Activated T-helper 2 cell treated with anti-CD3 and anti-CD28 coated beads, Interferon-gamma antibody, Interleukin-2, Interleukin-4, amounts not matched to agents 10 μg/mL and 5 μg/mL and 100 μg/mL, durations not matched to agents 14 hours and 24 hours and 36 hours (primary cell): ENCODE results near the gene ERFL. TPM values are rescaled to one million over a fixed set of nuclear protein-coding genes. Genes with fewer than 3 reads are reported as not detected.

Experiments used
- DNase-seq: peaks from one replicate; pipeline ENCODE4 v3.0.0; 2021; ENCODE audit warnings: low spot score
- H3K27ac Mint-ChIP-seq: one replicate; pipeline ENCODE4 v1.8.0; 2021; ENCODE audit warnings: mixed read lengths
- H3K27me3 Mint-ChIP-seq: one replicate; pipeline ENCODE4 v1.8.0; 2021; ENCODE audit warnings: low read depth, mixed read lengths
- H3K36me3 Mint-ChIP-seq: one replicate; pipeline ENCODE4 v1.8.0; 2021; ENCODE audit warnings: low read depth, mixed read lengths
- H3K4me1 Mint-ChIP-seq: one replicate; pipeline ENCODE4 v1.8.0; 2021; ENCODE audit warnings: low read depth, mixed read lengths
- H3K4me3 Mint-ChIP-seq: one replicate; pipeline ENCODE4 v1.8.0; 2021; ENCODE audit warnings: low read depth, mild to moderate bottlenecking, moderate library complexity, mixed read lengths
- H3K9me3 Mint-ChIP-seq: one replicate; pipeline ENCODE4 v1.8.0; 2021; ENCODE audit warnings: mixed read lengths
- intact Hi-C: fragments of 100-400 bp; cut with micrococcal nuclease; formaldehyde crosslinking; loops from one replicate; pipeline ENCODE4 v1.15.1; 2023
- total RNA-seq: library from RNA; stranded (reverse); gene quantifications from 2 replicates; pipeline ENCODE4 v1.2.3, GENCODE V29; 2022

The ERFL gene
- total RNA-seq, 1 donor from 2014 or later, result 2.3 TPM

- no peaks in the 10 kb centered on the region for H3K9me3 Mint-ChIP-seq
- intact Hi-C loops, result no loop called here
These were observed 24.0 kb downstream of the ERFL start for GRCh38 chr19:41904118-41904870.

GRCh38 chr19:41903193-41903953 is 24.9 kb downstream of the ERFL start:
- no peak for DNase-seq
- no peak overlapping the region for H3K4me3 Mint-ChIP-seq
- H3K36me3 Mint-ChIP-seq, result peaks cover 80% of the 10 kb centered on the region
- no peaks in the 10 kb centered on the region for H3K9me3 Mint-ChIP-seq
- intact Hi-C loops, result no loop called here
- peaks cover 9% of the 10 kb centered on the region for H3K4me1 Mint-ChIP-seq
- no peak overlapping the region for H3K27ac Mint-ChIP-seq
- no peaks in the 10 kb centered on the region for H3K27me3 Mint-ChIP-seq

More at GRCh38 chr19:41904118-41904870, 24.0 kb downstream of the ERFL start:
- DNase-seq, result no peak
- peaks cover 76% of the 10 kb centered on the region for H3K36me3 Mint-ChIP-seq
- H3K4me3 Mint-ChIP-seq, result no peak overlapping the region
- H3K4me1 Mint-ChIP-seq, result peaks cover 6% of the 10 kb centered on the region
- H3K27me3 Mint-ChIP-seq, result no peaks in the 10 kb centered on the region
- no peak overlapping the region for H3K27ac Mint-ChIP-seq

- DNase-seq, result no peak
- peaks cover 9% of the 10 kb centered on the region for H3K4me1 Mint-ChIP-seq
- intact Hi-C loops, result no loop called here
- H3K27me3 Mint-ChIP-seq, result no peaks in the 10 kb centered on the region
- H3K27ac Mint-ChIP-seq, result no peak overlapping the region
- H3K36me3 Mint-ChIP-seq, result peaks cover 87% of the 10 kb centered on the region
- H3K4me3 Mint-ChIP-seq, result no peak overlapping the region
- H3K9me3 Mint-ChIP-seq, result no peaks in the 10 kb centered on the region
These were observed 25.7 kb downstream of the ERFL start for GRCh38 chr19:41902594-41902993.

DNA sequence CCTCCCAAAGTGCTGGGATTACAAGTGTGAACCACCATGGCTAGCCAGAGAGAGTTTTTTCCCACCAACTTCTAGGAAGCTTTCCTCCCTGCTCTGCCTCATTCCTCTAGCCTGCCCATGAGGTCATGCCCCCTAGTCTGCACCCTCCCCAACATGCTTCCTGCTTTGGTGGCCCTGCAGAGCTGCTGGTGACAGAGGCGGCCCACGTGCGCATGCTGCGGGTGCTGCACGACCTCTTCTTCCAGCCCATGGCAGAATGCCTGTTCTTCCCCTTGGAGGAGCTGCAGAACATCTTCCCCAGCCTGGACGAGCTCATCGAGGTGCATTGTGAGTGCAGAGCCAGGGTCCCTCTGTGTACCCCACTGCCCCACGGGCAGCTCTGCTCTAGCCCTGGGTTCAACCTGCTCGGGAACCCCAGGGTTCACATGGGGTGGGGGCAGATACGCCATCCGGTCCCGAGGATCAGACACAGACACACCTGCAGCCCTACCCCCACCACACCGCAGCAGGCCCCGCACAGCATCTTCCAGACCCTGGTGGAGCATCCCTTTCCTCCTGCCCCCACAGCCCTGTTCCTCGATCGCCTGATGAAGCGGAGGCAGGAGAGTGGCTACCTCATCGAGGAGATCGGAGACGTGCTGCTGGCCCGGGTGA is 26.4 kb downstream of the ERFL start:
- Mint-ChIP-seq H3K36me3 (peaks cover 84% of the 10 kb centered on the region), H3K9me3 (no peaks in the 10 kb centered on the region), H3K27ac (no peak overlapping the region), H3K27me3 (no peaks in the 10 kb centered on the region), H3K4me3 (no peak overlapping the region), H3K4me1 (peaks cover 9% of the 10 kb centered on the region)
- no peak for DNase-seq
- intact Hi-C loops, result no loop called here

DNA sequence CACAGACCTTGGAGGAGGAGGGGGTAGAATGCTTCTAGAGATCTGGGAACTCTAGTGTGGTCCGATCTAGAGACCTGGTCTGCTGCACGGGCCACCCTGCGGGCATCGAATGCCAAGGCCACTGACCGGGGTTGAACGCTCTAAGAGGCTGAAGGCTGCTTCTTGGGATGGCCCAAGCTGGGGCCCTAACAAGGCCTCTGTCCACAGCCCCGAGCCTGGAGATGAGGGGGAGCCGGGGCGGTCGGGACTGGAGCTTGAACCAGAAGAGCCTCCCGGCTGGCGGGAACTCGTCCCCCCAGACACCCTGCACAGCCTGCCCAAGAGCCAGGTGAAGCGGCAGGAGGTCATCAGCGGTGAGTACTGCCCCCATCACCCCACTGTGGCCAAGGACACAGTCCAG is 30.0 kb downstream of the ERFL start:
- Mint-ChIP-seq H3K4me1 (peaks cover 10% of the 10 kb centered on the region), H3K27ac (no peak overlapping the region), H3K4me3 (no peak overlapping the region), H3K27me3 (no peaks in the 10 kb centered on the region), H3K36me3 (peaks cover 74% of the 10 kb centered on the region), H3K9me3 (no peaks in the 10 kb centered on the region)
- intact Hi-C loops, result no loop called here
- no peak for DNase-seq

DNA sequence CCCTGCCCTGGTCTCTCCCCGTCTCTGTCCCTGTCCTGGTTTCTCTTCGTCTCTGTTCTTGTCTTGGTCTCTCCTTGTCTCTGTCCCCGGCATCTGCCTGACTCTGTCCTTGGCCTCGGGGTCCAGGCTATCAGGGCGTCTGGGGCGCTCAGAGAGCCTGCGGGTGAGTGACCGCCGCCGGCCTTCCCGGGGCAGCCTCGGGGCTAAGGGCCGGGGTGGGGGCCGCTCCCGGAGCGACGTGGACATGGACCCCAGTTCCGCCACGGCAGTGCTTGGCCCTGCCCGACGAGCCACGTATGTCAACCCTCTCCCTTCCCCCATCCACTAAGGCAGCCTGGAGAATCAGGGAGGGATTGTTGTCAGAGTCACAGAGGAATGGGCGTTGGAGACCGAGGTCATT is 30.4 kb downstream of the ERFL start:
- no peaks in the 10 kb centered on the region for H3K9me3 Mint-ChIP-seq
- no peak overlapping the region for H3K4me3 Mint-ChIP-seq
- peak overlapping the region; percentile 66 for H3K27ac Mint-ChIP-seq
- peaks cover 13% of the 10 kb centered on the region for H3K4me1 Mint-ChIP-seq
- intact Hi-C loops, result no loop called here
- no peak for DNase-seq
- H3K36me3 Mint-ChIP-seq, result peaks cover 73% of the 10 kb centered on the region
- H3K27me3 Mint-ChIP-seq, result no peaks in the 10 kb centered on the region

DNA sequence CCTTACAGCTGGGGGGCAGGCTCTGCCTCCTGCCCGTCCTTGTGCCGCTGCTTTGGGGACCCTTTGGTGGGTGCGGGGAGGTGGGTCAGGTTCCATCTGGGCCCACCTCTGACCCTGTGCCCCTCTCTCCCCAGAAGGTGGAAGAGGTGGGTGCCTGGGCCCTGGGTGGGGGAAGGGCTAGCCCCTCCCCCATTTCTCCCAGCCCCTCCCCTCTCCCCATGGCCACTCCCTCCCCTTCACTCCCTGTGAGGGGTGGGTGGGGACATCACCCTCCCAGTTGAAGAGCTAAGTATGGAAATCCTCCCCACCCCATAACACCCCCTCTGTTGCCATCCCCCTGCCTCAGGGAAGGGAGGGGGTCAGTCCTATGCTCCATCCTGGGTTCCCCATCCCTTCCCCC is 31.1 kb downstream of the ERFL start:
- intact Hi-C loops, result no loop called here
- no peak overlapping the region for H3K27ac Mint-ChIP-seq
- no peaks in the 10 kb centered on the region for H3K27me3 Mint-ChIP-seq
- no peak overlapping the region for H3K4me3 Mint-ChIP-seq
- peaks cover 13% of the 10 kb centered on the region for H3K4me1 Mint-ChIP-seq
- no peak for DNase-seq
- H3K9me3 Mint-ChIP-seq, result no peaks in the 10 kb centered on the region
- H3K36me3 Mint-ChIP-seq, result peaks cover 68% of the 10 kb centered on the region

- no peak for DNase-seq
- Mint-ChIP-seq H3K27ac (peak overlapping the region; percentile 52), H3K36me3 (peaks cover 64% of the 10 kb centered on the region), H3K4me1 (peaks cover 17% of the 10 kb centered on the region), H3K9me3 (no peaks in the 10 kb centered on the region), H3K4me3 (no peak overlapping the region), H3K27me3 (no peaks in the 10 kb centered on the region)
- intact Hi-C loops, result no loop called here
These were observed 31.7 kb downstream of the ERFL start for GRCh38 chr19:41896581-41896942.

DNA sequence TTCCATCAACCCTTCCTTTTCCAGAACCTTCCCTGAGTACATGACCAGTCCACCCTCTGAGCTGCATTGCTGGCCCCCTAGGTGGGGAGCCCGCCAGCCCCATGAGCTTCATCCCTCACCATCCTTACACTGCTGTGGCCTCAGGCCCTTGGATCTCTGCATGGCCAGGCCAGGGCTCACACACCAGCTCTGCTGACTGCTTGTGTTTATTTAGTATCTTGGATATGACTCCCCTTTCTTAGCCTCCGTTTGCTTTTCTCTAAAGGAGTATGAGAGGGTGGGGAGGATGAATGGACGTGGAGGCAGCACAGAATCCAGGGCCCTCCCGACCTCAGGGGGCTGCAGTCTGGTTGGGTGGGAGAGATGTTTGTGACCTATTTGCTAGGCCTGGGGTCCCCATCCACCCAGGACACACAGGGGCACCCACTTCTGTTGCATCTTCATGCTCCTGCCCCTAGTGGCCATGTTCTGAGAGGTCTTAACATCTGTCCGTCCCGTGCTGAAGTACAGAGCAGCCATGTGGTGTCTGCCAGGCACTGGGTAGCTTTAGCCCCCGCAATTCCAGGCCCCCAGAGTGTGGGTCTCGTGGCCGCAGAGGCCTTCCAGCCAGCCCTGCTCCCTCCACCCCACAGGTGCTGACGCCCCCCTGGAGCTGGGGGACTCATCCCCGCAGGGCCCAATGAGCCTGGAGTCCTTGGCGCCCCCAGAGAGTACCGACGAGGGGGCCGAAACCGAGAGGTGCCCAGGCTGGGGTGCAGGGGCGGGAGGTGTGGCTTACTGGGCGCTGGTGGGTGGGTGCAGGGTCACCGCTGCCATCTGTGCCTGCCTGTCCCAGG is 32.3 kb downstream of the ERFL start:
- Mint-ChIP-seq H3K4me1 (peaks cover 19% of the 10 kb centered on the region), H3K27ac (peak overlapping the region; percentile 52), H3K27me3 (no peaks in the 10 kb centered on the region), H3K36me3 (peaks cover 66% of the 10 kb centered on the region), H3K4me3 (no peak overlapping the region), H3K9me3 (no peaks in the 10 kb centered on the region)
- intact Hi-C loops, result no loop called here
- no peak for DNase-seq

DNA sequence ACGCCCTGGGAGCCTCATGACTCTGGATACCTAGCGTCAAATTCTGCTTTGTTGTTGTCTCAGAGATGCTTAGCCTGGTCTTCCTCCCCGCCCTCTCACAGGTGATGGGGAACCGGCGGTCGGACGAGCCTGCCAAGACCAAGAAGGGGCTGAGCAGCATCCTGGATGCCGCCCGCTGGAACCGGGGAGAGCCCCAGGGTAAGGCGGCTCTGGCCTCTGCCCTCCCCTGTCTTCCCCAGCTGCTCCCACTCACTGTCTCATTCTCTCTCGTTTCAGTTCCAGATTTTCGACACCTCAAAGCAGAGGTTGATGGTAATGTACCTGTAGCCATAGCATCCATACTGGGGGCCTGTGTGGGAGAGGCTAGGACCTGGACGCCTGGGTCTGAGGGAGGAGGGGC is 33.9 kb downstream of the ERFL start:
- no peak for DNase-seq
- no peak overlapping the region for H3K27ac Mint-ChIP-seq

DNA sequence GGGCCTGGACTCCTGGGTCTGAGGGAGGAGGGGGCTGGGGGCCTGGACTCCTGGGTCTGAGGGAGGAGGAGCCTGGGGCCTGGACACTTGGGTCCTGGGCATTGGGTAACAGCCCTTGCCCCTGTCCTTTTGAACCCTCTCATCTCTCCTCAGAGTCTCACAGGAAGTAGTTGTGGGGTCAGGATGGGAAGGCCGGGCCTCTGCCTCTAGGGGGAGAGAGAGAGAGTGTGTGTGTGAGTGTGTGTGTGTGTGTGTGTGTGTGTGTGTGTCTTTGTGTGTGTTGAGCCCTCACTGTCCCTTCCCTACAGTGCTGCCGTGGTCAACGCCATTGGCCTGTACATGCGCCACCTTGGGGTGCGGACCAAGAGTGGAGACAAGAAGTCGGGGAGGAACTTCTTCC is 34.4 kb downstream of the ERFL start:
- intact Hi-C loops, result no loop called here
- peaks cover 27% of the 10 kb centered on the region for H3K4me1 Mint-ChIP-seq
- peaks cover 63% of the 10 kb centered on the region for H3K36me3 Mint-ChIP-seq
- no peaks in the 10 kb centered on the region for H3K27me3 Mint-ChIP-seq
- DNase-seq, result no peak
- no peaks in the 10 kb centered on the region for H3K9me3 Mint-ChIP-seq
- H3K4me3 Mint-ChIP-seq, result no peak overlapping the region
- H3K27ac Mint-ChIP-seq, result no peak overlapping the region

More for the DNA sequence above, 33.9 kb downstream of the ERFL start:
- no peaks in the 10 kb centered on the region for H3K27me3 Mint-ChIP-seq
- intact Hi-C loops, result no loop called here
- no peaks in the 10 kb centered on the region for H3K9me3 Mint-ChIP-seq
- peaks cover 63% of the 10 kb centered on the region for H3K36me3 Mint-ChIP-seq
- H3K4me1 Mint-ChIP-seq, result peaks cover 25% of the 10 kb centered on the region
- H3K4me3 Mint-ChIP-seq, result no peak overlapping the region

DNA sequence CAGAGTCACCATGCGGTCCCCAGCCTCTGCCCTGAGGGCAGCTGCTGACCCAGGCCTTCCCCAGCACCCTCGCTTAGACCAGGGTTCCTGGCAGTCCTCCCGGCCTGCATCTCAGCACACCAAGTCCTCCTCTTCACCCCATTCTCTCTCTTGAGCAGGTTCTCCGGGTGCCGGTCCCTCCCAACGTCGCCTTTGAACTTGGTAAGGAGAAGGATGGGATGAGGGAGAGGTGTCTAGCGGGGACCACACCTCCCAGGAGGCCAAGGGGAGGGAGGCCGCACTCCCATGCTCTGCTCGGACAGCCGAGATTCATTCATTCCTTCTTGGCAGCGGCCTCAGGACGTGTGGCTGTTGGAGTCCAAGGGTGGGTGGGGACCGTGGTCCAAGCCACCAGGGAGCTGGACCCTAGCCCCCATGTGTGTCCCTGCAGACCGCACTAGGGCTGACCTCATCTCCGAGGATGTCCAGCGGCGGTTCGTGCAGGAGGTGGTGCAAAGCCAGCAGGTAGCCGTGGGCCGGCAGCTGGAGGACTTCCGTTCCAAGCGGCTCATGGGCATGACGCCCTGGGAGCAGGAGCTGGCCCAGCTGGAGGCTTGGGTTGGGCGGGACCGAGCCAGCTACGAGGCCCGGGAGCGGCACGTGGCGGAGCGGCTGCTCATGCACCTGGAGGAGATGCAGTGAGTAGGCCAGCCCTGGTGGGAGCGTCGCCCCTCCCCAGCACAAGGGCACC is 35.9 kb downstream of the ERFL start:
- Mint-ChIP-seq H3K4me1 (peaks cover 34% of the 10 kb centered on the region), H3K27ac (no peak overlapping the region), H3K9me3 (no peaks in the 10 kb centered on the region), H3K4me3 (no peak overlapping the region), H3K36me3 (peaks cover 56% of the 10 kb centered on the region), H3K27me3 (no peaks in the 10 kb centered on the region)
- intact Hi-C loops, result no loop called here
- DNase-seq, result no peak
